Measurements from ENCODE around the gene C10orf67. TPM values are rescaled to one million over a fixed set of nuclear protein-coding genes. Genes with fewer than 3 reads are reported as not detected.

Gene C10orf67
- total RNA-seq, 2 experiments from 2014 or later = not detected

DNA sequence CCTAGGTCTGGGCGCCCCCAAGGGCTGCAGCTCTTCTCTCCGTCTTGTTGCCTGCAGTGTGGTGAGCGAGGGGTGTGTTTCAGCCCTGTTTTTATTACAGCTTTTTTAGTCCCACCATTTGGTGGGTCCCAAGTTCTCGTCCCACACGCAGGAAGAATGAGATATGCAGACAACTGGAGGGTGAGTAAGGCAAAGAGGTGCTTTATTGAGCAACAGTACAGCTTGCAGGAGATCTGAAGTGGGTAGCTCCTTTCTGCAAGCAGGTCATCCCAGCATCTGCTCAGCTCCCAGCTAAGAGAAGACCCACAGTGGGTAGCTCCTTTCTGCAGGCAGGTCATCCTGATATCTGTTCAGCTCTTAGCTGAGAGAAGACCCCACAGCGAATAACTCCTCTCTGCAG, 28.2 kb downstream of the C10orf67 start:
- ChIA-PET CTCF (ENCODE audit: unreplicated experiment) (no interaction called here), POLR2A (interaction anchor here (0.6 kb wide), 1 partner anchor 31 kb away, joined by 3 read pairs; no protein-coding TSS in a partner anchor)
- Histone ChIP-seq H3K27ac (ENCODE audit: low read depth, low read length, poor library complexity, severe bottlenecking) (no peak overlapping the region), H3K4me1 (ENCODE audit: insufficient read depth, low read length, poor library complexity, severe bottlenecking) (no peaks in the 10 kb centered on the region), H3K9me3 (ENCODE audit: low read length) (no peaks in the 10 kb centered on the region), H3K79me2 (ENCODE audit: insufficient read depth, low read depth, low read length) (no peaks in the 10 kb centered on the region), H3K4me3 (ENCODE audit: low read depth, low read length, poor library complexity, severe bottlenecking) (no peak overlapping the region), H3K36me3 (ENCODE audit: insufficient read depth, low read length) (no peaks in the 10 kb centered on the region), H2AFZ (ENCODE audit: low read length) (no peak overlapping the region), H4K20me1 (ENCODE audit: insufficient read depth, low read length) (no peaks in the 10 kb centered on the region), H3K9me2 (ENCODE audit: insufficient read depth, low read length) (no peaks in the 10 kb centered on the region), H3K4me2 (ENCODE audit: low read length) (no peak overlapping the region)
- TF ChIP-seq, protein P1, sequence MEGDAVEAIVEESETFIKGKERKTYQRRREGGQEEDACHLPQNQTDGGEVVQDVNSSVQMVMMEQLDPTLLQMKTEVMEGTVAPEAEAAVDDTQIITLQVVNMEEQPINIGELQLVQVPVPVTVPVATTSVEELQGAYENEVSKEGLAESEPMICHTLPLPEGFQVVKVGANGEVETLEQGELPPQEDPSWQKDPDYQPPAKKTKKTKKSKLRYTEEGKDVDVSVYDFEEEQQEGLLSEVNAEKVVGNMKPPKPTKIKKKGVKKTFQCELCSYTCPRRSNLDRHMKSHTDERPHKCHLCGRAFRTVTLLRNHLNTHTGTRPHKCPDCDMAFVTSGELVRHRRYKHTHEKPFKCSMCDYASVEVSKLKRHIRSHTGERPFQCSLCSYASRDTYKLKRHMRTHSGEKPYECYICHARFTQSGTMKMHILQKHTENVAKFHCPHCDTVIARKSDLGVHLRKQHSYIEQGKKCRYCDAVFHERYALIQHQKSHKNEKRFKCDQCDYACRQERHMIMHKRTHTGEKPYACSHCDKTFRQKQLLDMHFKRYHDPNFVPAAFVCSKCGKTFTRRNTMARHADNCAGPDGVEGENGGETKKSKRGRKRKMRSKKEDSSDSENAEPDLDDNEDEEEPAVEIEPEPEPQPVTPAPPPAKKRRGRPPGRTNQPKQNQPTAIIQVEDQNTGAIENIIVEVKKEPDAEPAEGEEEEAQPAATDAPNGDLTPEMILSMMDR (conservative IDR thresholded peaks at IDR 0.05; ENCODE audit: low read length) = no peak
- no peak for TF ChIP-seq EZH2phosphoT487 (IDR thresholded peaks at IDR 0.05; ENCODE audit: borderline replicate concordance, low read depth, low read length)
- intact Hi-C loops (cut with micrococcal nuclease; ENCODE audit: unreplicated experiment) = loop anchor here (10.0 kb wide), 1 partner anchor 98 kb away; no protein-coding TSS in a partner anchor
- no peak for DNase-seq (ENCODE audit: low spot score)
- no TSS peak for BruUV-seq (replicated peaks)

DNA sequence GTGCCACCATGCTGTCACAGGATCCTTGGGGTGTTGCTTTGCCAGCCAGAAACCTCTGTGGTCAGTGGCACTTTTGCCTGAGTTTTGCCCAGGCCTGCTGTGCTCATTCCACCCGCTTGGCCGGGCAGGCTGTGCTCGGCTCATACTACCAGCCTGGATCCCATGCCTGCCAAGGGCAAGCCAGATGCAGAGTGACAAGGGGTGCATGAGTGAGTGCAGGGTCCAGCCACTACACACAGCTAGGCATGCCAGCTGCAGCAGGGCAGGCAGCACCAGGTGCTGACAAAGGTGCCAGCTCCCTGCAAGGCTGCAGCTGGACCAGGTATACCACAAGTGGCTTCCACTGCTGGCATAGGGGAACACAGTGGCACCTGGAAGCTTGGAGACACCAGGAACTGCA, 28.6 kb downstream of the C10orf67 start:
- H3K79me2 ChIP-seq (ENCODE audit: insufficient read depth, low read depth, low read length) = no peaks in the 10 kb centered on the region
- CTCF ChIA-PET (ENCODE audit: unreplicated experiment) = no interaction called here
- DNase-seq (ENCODE audit: low spot score) = no peak
- POLR2A ChIA-PET = interaction anchor here (0.6 kb wide), 1 partner anchor 31 kb away, joined by 3 read pairs; no protein-coding TSS in a partner anchor
- no peaks in the 10 kb centered on the region for H3K4me1 ChIP-seq (ENCODE audit: insufficient read depth, low read length, poor library complexity, severe bottlenecking)
- no peaks in the 10 kb centered on the region for H3K9me3 ChIP-seq (ENCODE audit: low read length)
- BruUV-seq (replicated peaks) = no TSS peak
- no peak overlapping the region for H3K4me2 ChIP-seq (ENCODE audit: low read length)
- no peaks in the 10 kb centered on the region for H4K20me1 ChIP-seq (ENCODE audit: insufficient read depth, low read length)
- no peaks in the 10 kb centered on the region for H3K9me2 ChIP-seq (ENCODE audit: insufficient read depth, low read length)
- intact Hi-C loops (cut with micrococcal nuclease; ENCODE audit: unreplicated experiment) = loop anchor here (10.0 kb wide), 1 partner anchor 99 kb away; no protein-coding TSS in a partner anchor
- H2AFZ ChIP-seq (ENCODE audit: low read length) = no peak overlapping the region
- TF ChIP-seq, protein P1 (conservative IDR thresholded peaks at IDR 0.05; ENCODE audit: low read length) = no peak
- TF ChIP-seq EZH2phosphoT487 (IDR thresholded peaks at IDR 0.05; ENCODE audit: borderline replicate concordance, low read depth, low read length) = no peak
- no peak overlapping the region for H3K27ac ChIP-seq (ENCODE audit: low read depth, low read length, poor library complexity, severe bottlenecking)
- H3K36me3 ChIP-seq (ENCODE audit: insufficient read depth, low read length) = no peaks in the 10 kb centered on the region
- no peak overlapping the region for H3K4me3 ChIP-seq (ENCODE audit: low read depth, low read length, poor library complexity, severe bottlenecking)

DNA sequence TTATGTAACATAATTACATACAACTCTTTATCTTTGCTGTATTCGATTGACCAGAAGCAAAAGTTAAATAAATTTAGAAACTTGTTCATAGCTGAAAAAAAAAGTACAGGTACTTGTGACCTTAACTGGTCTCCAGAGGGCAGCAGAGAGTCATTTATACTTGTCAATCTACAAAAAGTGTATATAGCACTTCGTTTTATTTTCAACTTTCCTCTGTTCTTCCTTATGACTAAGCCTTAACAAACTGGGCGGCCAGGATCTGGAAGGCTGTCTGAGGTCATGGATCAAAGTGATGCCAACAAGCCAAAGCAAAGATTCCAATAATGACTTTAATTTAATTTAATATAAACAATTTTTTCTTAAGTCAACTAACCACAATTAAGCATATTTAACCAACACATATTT, 29.8 kb downstream of the C10orf67 start:
- ChIA-PET CTCF (ENCODE audit: unreplicated experiment) (no interaction called here), POLR2A (interaction anchor here (0.6 to 0.9 kb wide), 5 partner anchors 19 to 1189 kb away, joined by 3 read pairs; no protein-coding TSS in a partner anchor)
- Histone ChIP-seq H4K20me1 (ENCODE audit: insufficient read depth, low read length) (no peaks in the 10 kb centered on the region), H2AFZ (ENCODE audit: low read length) (no peak overlapping the region), H3K27ac (ENCODE audit: low read depth, low read length, poor library complexity, severe bottlenecking) (no peak overlapping the region), H3K9me2 (ENCODE audit: insufficient read depth, low read length) (no peaks in the 10 kb centered on the region), H3K4me1 (ENCODE audit: insufficient read depth, low read length, poor library complexity, severe bottlenecking) (no peaks in the 10 kb centered on the region), H3K4me3 (ENCODE audit: low read depth, low read length, poor library complexity, severe bottlenecking) (no peak overlapping the region), H3K79me2 (ENCODE audit: insufficient read depth, low read depth, low read length) (no peaks in the 10 kb centered on the region), H3K36me3 (ENCODE audit: insufficient read depth, low read length) (no peaks in the 10 kb centered on the region), H3K9me3 (ENCODE audit: low read length) (no peaks in the 10 kb centered on the region), H3K4me2 (ENCODE audit: low read length) (no peak overlapping the region)
- DNase-seq (ENCODE audit: low spot score) = peak; percentile 80
- BruUV-seq (replicated peaks) = no TSS peak
- no peak for TF ChIP-seq EZH2phosphoT487 (IDR thresholded peaks at IDR 0.05; ENCODE audit: borderline replicate concordance, low read depth, low read length)
- TF ChIP-seq, protein P1 (conservative IDR thresholded peaks at IDR 0.05; ENCODE audit: low read length) = peak; percentile 92
- intact Hi-C loops (cut with micrococcal nuclease; ENCODE audit: unreplicated experiment) = loop anchor here (1.0 to 10.0 kb wide), 4 partner anchors 100 to 388 kb away; no protein-coding TSS in a partner anchor

Measured in OCI-LY7 (cell line).